ENCODE data around the gene UQCRQ. TPM values are rescaled to one million over a fixed set of nuclear protein-coding genes. Genes with fewer than 3 reads are reported as not detected.
A peak's percentile ranks its signal among the peaks of the same experiment; 100 is the strongest.

Gene UQCRQ
- total and polyA plus RNA-seq, 2 of the 13 experiments (the other 11 are each of a cell fraction or from before 2014, with no cell fraction given) = 257 to 575 TPM

GRCh38 chr5:132837868-132838267 is 28.6 kb upstream of the UQCRQ start (continued):
- TF ChIP-seq, protein P1, sequence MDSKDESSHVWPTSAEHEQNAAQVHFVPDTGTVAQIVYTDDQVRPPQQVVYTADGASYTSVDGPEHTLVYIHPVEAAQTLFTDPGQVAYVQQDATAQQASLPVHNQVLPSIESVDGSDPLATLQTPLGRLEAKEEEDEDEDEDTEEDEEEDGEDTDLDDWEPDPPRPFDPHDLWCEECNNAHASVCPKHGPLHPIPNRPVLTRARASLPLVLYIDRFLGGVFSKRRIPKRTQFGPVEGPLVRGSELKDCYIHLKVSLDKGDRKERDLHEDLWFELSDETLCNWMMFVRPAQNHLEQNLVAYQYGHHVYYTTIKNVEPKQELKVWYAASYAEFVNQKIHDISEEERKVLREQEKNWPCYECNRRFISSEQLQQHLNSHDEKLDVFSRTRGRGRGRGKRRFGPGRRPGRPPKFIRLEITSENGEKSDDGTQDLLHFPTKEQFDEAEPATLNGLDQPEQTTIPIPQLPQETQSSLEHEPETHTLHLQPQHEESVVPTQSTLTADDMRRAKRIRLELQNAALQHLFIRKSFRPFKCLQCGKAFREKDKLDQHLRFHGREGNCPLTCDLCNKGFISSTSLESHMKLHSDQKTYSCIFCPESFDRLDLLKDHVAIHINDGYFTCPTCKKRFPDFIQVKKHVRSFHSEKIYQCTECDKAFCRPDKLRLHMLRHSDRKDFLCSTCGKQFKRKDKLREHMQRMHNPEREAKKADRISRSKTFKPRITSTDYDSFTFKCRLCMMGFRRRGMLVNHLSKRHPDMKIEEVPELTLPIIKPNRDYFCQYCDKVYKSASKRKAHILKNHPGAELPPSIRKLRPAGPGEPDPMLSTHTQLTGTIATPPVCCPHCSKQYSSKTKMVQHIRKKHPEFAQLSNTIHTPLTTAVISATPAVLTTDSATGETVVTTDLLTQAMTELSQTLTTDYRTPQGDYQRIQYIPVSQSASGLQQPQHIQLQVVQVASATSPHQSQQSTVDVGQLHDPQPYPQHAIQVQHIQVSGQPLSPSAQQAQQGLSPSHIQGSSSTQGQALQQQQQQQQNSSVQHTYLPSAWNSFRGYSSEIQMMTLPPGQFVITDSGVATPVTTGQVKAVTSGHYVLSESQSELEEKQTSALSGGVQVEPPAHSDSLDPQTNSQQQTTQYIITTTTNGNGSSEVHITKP (CRISPR knock-in tag; IDR thresholded peaks at IDR 0.05; ENCODE audit: low read depth) = peak; percentile 93
- TF ChIP-seq ZC3H4 (CRISPR knock-in tag; IDR thresholded peaks at IDR 0.05; ENCODE audit: borderline replicate concordance) (no peak; the same call in 1 of the 2 replicates), ARNT2 (CRISPR knock-in tag; IDR thresholded peaks at IDR 0.05; ENCODE audit: low read depth) (no peak), SOX5 (CRISPR knock-in tag; IDR thresholded peaks at IDR 0.05; ENCODE audit: borderline replicate concordance) (peak; percentile 74), ETV5 (CRISPR knock-in tag; IDR thresholded peaks at IDR 0.05; ENCODE audit: borderline replicate concordance) (peak; percentile 85; the same call in 1 of the 2 replicates), ATM (IDR thresholded peaks at IDR 0.05; ENCODE audit: borderline replicate concordance) (no peak), ZNF556 (CRISPR knock-in tag; IDR thresholded peaks at IDR 0.05; ENCODE audit: borderline replicate concordance) (peak; percentile 82; the same call in 1 of the 2 replicates), ZNF430 (CRISPR knock-in tag; IDR thresholded peaks at IDR 0.05) (peak; percentile 37; the same call in 1 of the 2 replicates), HBP1 (CRISPR knock-in tag; IDR thresholded peaks at IDR 0.05; ENCODE audit: low read depth) (no peak), ZEB1 (IDR thresholded peaks at IDR 0.05; ENCODE audit: insufficient replicate concordance, low read depth) (no peak), RBM22 (optimal IDR thresholded peaks at IDR 0.05; ENCODE audit: low read length) (no peak), FOXA3 (CRISPR knock-in tag; IDR thresholded peaks at IDR 0.05) (peak; percentile 81), PRDM4 (CRISPR knock-in tag; IDR thresholded peaks at IDR 0.05; ENCODE audit: borderline replicate concordance) (no peak), NFE2L2 (IDR thresholded peaks at IDR 0.05; ENCODE audit: low read length) (no peak; the same call in 1 of the 2 replicates), ZNF574 (CRISPR knock-in tag; IDR thresholded peaks at IDR 0.05) (0 out of 2 replicates have a peak, but pooled peaks have one; percentile 17)
- TF ChIP-seq, protein P2, sequence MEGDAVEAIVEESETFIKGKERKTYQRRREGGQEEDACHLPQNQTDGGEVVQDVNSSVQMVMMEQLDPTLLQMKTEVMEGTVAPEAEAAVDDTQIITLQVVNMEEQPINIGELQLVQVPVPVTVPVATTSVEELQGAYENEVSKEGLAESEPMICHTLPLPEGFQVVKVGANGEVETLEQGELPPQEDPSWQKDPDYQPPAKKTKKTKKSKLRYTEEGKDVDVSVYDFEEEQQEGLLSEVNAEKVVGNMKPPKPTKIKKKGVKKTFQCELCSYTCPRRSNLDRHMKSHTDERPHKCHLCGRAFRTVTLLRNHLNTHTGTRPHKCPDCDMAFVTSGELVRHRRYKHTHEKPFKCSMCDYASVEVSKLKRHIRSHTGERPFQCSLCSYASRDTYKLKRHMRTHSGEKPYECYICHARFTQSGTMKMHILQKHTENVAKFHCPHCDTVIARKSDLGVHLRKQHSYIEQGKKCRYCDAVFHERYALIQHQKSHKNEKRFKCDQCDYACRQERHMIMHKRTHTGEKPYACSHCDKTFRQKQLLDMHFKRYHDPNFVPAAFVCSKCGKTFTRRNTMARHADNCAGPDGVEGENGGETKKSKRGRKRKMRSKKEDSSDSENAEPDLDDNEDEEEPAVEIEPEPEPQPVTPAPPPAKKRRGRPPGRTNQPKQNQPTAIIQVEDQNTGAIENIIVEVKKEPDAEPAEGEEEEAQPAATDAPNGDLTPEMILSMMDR (CRISPR knock-in tag; IDR thresholded peaks at IDR 0.05) = no peak
- TF ChIP-seq, protein P3, sequence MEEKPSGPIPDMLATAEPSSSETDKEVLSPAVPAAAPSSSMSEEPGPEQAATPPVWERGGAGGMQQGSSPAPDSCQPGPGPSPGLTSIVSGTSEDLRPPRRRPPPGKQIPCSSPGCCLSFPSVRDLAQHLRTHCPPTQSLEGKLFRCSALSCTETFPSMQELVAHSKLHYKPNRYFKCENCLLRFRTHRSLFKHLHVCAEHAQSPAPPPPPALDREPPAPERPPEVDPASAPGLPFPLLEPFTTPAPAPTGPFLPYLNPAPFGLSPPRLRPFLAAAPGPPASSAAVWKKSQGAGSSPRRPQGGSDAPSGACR (CRISPR knock-in tag; IDR thresholded peaks at IDR 0.05) = no peak
